ENCODE measurements around the gene CYTH1.
A peak's percentile ranks its signal among the peaks of the same experiment; 100 is the strongest.

CYTH1 gene

DNA sequence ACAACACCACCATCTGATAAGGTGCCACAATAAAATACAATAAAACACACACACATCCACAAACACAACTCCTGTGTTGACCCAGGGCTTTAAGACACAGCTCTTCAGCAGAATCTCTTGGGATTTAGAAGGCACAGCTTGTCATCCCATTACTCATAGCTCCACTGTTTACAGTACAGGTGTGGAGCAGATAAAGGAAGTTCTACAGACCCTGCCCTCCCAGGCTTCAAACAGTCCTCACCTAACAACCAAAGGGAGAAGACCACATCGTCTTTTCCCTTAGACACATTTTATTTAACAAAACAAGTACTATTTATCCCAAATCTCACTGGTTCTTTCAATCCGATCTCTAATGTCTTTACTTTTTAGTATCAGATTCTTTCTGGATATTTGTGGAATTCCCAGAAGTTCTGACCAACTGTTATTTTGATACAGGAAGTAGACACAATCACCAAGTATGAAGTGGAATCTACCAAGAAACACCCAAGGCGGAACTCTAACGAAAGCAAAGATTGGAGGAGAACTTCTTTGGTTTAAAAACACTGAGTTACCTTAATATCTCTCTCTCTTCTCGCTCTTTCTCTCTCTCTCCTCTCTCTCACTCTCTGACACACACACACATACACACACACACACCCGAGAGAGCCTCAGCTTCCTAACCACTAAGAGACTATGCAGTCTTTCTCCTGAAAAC lies 46.1 kb downstream of the CYTH1 start:
- DNase-seq (ENCODE audit: low read depth), result no peak

DNA sequence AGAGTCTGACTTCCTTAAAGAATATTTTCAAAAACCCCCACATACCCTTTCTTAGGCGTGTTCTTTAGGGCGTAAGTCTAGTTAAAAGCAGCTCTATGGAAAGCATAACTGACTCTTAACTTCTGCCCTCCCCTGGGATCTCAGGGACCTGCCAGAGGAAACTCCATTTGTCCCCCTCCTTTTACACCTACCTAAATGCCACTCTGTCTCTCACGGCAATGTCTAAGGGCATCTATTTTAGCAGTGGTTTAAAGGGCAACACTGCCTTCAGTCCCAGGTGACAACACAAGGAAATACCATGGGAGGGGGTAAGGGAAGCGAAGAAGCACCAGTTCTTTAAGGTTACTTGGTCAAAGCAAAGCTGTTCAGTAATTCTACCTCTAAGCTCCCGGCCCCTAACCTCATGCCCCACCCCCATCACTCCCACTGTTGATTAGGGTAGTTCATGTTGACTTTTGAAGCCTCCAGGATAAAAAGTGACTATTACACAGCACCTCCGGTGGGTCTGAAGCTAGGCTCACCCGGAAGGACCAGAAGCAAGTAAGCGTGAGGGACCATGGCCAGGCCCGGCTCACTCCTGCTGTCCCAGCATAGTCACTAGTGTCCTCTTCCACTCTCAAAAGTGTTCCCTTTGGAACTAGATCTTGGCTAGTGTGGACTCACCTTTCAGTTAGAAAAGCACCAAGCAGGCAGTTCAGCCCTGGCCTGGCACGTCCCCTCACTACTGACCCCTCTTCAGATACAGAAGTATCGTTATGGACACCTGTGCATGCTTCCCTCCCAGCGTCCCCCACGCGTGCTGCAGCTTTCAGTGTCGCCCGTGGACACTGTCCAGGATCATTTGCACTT lies 47.1 kb downstream of the CYTH1 start:
- no peak for DNase-seq (ENCODE audit: low read depth)

DNA sequence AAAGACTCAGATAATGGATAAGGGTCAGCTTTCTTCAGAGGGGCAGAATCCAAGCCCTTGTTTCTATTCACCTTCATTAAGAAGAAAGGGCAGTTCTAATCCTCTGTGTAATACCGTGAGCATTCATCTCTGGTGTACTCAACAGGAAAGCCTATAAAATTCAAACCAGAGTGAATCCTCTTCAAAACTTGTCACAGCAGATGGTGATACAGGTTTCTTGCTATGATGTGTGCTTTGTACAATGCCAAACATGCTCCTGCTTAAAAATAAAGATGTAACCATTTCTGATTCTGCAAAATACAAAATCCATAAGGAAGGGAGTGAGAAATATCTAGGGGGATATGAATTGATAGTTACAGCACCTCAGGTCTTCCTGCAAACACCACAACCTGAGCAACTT lies 49.7 kb downstream of the CYTH1 start:
- no peak for DNase-seq (ENCODE audit: low read depth)

DNA sequence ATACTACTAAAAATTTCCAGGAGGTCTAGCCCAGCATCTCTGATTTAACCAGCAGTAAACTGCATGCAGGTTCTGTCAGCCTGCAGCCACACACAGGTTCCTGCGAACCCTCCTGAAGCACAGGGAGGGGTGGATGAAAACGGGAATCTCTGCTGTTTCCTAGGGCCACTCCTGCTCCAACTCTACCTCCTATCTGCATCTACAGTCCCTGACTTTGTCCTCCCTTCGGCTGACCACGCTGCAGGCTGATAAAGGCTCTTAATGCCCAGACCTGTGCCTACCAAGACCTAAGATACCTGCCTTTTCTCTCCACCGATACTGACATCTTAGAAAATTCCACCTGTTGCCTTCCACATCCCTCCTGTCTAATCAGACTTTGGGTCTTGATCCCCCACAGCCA lies 50.2 kb downstream of the CYTH1 start:
- DNase-seq (ENCODE audit: low read depth), result no peak

DNA sequence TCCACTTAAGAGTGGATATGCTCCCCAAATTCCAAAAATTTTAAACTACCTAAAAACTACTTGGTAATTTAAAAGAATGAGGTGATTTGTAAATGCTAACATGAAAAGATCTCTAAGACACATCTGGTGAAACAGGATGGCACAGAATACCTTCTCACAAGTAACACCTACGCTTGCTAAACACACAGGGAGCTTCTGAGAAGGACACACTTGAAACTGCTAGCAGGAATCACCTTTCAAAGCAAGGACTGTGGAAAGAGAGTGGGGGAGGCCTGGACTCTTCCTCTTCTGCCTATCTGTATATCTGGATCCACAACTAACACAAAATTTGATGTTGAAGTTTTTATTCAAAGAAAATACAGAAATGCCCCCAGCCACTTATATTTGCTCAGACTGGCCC lies 52.4 kb downstream of the CYTH1 start:
- no peak for DNase-seq (ENCODE audit: low read depth)

DNA sequence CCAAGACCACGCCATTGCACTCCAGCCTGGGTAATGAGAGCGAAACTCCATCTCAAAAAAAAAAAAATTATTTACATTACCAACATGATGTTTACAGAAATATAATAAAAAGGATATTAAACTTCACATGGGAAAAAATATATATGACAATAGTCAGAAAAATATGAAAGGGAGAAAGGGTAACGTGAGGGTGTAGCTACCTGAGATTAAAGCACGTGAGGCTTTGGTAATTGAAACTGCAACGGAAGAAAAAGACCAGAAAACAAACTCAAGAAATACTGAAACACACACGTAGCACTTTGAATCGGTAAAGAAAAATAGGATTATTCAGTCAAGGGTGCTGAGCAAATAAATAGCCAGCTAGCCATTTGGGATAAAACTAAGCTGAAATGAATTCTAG lies 53.6 kb downstream of the CYTH1 start:
- no peak for DNase-seq (ENCODE audit: low read depth)

DNA sequence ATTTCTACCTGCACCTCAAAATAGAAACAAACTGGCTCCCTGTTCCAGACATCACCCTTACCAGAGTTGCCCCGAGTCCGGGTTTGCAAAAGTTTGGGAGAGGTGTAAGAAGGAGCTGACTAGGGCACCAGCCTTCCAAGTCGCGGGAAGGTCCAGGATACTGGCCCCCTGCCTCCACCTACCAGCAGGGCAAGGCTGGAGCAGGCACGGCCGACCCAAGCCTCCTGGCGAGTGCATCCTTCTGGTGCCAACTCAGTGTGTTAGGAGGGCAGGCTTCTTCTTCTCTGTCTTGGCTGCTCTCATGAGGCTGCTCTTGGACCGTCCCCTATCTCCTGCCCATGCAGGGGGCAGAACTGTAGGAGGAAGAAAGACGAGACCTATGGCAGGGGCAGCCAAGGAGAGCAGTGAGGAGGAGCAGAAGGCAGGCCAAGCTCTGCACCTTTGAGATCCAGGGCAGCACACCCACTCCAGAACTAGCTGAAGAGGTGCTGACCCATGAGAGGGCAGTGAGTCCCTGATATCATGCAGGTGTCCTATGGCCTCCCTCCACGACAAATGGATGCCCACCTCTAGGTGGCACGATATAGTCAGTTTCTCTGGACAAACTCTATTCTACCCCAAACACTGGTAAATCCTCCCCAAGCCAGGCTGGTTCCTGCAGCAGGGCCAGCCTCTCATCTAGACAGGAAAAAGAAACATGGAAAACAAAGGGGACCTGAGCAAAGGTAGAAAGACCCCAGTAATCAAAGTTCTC lies 54.4 kb downstream of the CYTH1 start:
- DNase-seq (ENCODE audit: low read depth), result no peak

DNA sequence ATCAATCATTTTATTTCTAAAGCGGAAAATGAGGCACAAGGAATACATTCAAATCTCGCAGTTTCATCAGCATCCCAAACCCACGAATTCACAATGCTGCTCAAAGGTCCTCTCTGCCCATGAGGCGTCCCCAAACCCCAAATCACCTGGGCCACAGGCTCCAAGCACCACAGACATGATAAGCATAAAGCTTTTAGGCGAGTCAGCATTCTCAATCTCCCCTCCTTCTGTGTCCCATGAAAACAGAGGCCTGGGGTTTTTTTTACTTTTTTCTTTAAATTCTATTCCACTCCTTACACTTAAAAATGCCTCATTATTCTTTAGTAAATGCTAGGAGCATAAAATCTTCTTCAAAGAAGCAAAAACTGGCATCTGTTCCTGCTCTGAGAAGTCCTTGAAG lies 55.0 kb downstream of the CYTH1 start:
- DNase-seq (ENCODE audit: low read depth), result no peak

DNA sequence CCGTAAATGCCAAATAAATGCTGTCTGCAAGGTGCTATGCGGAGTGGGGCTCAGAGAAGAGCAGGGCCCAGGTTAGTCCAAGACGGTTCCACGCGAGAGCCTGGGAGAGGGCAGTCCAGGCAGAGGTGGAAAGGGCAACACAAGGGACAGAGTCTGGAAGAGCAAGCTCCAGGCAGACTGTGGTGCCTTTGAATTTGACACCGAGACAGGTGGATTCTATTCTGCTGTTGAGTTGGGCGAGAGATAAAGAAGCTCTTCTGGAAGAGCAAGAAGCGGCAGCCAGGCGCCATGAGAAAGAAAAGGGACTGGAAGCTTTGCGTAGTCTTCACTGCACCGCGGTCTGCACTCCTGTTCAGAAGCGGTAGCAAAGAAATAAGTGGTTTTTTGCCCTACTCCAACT lies 55.6 kb downstream of the CYTH1 start:
- no peak for DNase-seq (ENCODE audit: low read depth)

DNA sequence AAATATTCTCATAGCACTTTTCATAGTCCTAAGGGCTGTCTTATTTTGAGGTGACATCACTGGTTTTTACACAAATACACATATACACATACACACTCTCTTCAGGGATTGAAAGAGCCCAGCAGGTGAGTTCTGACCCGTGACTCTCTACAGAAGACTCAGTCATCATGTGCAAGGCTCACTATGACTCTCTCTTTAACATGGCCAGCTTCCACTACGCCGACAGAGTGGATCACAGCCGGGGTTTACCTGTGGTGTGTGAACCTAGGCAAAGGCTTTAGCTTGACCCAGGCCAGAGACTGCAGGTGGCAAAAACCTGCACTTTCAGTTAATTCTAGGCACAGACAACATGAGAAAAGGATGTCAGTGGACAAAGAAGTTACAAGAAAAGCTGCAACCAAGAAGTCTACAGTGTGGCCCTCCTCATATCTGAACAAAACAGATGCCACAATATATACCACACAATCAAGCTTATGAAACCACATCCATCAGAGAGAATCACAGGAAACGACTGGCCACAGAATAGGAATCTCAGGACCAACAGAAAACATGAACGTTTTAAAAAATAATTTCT lies 56.5 kb downstream of the CYTH1 start:
- peak; percentile 61 for DNase-seq (ENCODE audit: low read depth)

DNA sequence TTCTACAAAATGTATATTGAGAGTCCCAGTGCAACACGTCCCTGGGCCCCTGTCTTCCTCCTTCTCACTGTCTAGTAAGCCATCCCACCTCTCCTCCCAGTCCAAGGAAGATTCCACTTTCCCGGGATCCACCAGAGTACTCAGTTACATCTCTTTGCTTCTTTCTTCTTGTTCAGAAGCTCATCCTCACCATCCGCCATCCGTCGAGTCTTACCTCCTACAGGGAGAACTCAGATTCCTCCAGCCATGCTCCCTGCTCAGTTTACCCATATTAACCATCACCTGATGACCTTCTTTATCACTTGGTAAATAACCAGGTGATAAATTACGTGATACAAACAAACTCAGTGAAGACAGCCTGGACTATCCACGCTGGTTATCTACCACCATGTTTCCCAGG lies 57.1 kb downstream of the CYTH1 start:
- no peak for DNase-seq (ENCODE audit: low read depth)

DNA sequence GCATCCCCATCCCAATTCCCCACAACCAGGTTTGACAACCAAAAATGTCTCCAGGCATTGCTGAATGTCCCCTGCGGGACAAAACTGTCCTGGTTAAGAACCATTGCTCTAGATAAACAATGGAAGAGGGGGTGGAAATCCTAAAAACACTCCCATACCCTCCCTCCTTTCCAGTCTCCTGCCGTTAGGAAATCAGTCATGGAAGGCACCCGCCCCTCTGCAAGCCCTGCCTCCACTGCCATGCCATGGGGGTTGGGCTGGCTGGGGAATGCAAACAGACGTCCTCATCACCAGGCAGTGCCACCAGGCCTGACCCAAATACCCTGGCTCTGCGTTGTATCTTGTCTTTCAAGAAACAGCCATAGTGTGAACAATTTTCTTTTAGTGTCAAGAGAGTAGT lies 57.5 kb downstream of the CYTH1 start:
- DNase-seq (ENCODE audit: low read depth), result no peak

DNA sequence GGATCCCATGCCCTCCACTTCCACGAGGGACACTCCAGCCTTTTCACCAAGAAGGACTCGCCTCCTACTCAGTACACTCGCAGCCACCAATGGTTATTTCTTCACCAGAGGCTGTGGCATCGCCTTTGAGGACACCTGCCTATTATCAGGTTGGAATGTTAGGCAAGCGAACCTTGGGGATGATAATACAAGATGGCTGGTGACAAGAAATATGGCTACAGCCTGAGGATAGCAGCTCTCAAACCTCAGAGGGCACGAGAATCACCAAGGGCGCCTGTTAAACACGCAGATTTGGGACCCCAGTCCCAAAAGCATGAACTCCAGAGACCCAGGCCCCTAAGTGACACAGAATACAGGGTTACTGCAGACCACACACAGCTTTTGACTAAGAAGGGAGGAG lies 58.1 kb downstream of the CYTH1 start:
- DNase-seq (ENCODE audit: low read depth), result no peak

DNA sequence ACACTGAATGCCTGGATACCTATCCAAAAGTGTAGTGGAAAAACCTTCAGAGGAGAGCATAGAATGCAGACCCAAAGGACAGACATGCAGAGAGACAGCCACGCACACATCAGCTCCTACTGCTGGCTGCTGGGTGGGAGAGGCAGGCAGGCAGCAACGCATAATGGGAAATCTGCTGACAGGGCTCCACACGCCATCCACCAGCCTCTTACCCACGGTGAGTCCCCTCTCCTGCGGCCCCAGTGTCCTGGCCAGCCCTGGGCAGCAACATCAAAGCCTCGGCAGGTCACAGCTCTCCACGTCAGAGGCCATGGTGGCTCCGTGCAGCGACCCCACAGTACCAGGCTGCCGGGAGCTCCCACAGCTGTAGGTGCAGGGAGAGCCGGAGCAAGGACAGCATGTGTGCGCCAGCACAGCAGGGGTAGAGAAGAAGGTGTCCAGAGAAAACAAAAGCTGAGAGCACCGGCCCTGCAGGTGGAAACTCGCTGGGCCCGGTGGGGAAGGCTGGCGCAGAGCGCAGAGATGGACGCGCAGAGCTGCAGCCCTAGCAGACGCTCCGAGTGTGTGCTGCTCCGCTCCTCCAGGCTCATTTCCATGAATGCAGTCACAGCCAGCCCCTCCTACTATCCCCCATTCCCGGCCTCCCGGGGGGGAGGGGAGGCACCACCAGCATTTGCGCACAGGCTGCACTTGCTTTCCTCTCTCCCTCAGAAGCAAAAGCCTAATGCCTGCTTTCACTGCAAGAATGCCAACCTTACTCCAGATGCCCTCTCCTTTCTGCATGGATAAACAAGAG lies 58.9 kb downstream of the CYTH1 start:
- DNase-seq (ENCODE audit: low read depth), result no peak

DNA sequence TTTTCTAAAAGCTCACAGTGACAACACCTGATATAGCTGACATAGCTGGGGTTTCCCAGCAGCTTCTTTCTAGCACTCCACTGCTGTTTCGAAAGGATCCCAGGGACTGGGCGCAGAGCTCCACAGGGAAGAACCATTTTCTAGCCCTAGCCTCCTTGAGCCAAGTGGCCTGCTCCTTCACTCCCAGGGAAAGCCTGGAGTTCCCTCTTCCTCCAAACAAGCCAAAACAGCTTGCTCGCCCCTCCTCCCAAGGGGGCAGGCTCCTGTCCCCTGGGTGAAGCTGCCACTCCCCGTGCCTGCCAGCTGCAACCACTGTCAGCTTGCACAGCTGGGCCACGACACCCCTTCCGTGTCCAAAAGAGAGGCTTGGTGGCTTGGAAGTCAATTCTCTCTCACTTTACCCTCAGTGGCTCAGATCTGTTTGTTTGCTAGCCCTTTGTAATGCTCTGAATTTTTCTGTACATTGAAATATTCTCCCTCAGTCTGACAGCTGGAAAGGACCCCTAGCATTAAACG lies 59.8 kb downstream of the CYTH1 start:
- no peak for DNase-seq (ENCODE audit: low read depth)

DNA sequence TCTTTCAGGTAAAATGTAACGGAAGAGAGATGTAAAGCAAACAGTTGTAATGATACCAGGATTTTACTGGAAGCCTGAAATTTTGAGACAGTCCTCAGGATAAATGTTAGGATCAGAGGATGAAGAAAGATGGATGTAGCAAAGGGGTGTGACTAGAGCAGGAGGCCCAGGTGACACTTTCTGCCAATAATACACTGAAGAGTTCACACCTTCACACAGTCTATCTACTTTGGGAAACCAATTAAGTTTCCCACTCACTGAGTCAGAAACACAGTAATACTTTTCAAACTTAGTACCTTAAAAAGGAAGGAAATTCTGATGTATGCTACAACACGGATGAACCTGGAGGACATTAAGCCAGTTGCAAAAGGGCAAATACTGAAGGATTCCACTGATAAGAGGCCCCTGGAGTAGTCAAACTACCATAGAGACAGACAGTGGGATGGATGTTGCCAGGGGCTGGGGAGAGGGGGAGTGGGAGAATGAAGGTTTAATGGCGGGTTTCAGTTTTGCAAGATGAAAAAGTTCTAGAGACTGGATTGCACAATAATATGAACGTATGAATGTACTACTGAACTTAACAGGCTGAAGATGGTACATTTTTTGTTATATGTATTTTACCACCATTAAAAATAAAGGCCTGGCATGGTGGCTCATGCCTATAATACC lies 62.3 kb downstream of the CYTH1 start:
- no peak for DNase-seq (ENCODE audit: low read depth)

DNA sequence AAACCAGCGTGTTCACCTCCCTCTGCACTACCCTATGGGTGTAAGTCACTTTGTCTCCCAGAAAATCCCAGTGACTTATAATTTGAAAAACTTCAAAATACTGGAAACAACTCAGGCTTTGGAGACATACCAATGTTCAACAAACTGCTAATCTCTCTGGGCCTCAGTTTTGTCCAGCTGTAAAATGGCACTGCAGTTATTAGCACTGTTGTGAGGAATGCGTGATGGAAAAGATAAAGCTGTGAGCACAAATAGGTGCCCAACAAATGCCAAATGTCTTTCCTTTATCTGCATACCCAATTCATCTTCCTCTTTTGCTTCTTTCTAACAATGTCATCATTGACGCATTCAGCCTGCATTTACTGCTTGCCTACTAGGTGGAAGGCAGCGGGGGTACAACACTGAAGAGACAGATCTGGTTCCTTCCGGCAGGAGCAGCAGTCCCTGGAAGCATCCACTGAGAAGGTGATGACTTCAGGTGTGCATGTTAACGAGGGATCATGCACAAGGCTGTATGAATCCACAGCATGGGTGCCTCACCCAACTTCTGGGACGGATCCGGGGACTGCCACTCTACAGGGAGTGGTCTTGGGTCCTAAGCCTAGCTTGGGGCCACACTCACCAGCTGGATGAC lies 63.4 kb downstream of the CYTH1 start:
- no peak for DNase-seq (ENCODE audit: low read depth)

DNA sequence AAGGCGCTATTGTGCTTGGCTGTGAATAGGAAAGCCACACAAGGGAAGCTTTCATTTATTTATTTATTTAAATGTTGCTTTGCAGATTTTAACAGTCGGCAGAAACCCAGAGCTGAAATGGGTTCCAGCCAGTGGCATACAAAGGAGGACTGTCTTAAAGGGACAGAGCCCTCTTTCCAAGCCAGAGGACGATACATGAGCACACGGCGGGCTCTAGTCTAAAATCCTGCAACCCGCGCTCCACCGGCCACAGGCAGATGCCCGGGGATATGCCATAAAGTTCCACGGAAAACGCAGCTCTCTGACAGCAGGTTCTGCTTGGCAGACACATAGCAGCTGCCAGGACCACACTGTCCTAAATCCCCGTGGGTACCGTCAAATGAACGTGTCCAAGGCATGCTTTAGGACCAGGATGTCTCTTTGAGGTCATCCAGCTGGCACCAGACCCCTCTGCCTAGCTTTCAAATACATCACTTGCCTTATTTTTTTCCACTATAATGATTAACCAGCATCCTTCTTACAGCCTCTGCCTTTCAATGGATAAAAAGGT lies 64.6 kb downstream of the CYTH1 start:
- DNase-seq (ENCODE audit: low read depth), result no peak

DNA sequence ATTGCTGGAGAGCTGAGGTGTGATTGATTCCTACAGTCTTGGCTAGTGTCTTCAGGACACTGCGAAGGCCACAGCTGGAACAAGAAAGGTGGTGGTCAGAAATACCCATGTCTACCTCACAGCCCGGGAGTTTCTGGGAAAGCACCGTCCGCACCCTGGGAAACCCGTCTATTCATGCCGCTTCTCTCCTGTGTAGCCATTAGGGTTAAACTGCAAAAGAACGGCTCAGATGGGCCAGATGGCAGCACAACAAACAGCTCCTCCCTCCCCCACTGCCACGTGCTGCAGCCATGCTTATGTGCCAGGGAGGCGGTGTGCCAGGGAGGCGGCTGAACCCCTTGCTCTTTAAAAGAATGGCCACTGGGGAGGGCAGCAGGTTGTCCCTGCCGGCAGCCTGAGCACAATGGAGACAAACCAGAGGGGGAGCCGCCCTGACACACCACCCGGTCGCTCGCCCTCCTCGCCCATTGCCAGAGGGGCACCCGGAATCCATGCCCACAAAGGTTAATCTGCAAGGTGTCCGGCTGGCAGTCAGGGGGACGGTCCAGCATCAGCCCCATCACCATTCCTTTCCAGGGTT lies 65.2 kb downstream of the CYTH1 start:
- DNase-seq (ENCODE audit: low read depth), result no peak

DNA sequence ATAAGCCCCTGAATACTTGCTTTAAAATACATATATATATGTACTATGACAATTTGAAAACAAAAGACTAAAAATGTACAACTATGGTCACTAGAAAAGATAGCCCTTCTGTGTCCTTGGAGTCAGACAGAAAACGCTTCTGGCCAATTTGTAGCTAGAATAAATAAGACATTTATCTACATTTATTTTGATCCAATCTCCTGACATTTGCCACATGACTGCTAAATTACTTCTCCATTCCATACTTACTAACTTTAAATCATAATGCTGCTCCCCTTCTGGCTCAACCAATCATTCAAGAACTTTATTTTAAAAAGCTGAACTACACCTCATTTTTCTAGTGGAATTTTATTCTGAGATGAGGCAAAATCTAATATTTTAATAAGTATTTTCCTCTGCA lies 65.8 kb downstream of the CYTH1 start:
- DNase-seq (ENCODE audit: low read depth), result no peak

All from CMK (cell line).